AG09319 (cell line): ENCODE measurements around the gene ZC3H7B.

Source experiments
- DNase-seq: peaks from one replicate; pipeline ENCODE4 v3.0.0-alpha.2; 2010; ENCODE audit warnings: low read depth; ENCODE audit errors: extremely low read depth
- TF ChIP-seq, protein P1 (sequence below): IDR thresholded peaks from 2 replicates; pipeline ENCODE4 v1.5.1; 2011; ENCODE audit warnings: low read depth, mild to moderate bottlenecking, inconsistent platforms, low read length, moderate library complexity

ZC3H7B gene

DNA sequence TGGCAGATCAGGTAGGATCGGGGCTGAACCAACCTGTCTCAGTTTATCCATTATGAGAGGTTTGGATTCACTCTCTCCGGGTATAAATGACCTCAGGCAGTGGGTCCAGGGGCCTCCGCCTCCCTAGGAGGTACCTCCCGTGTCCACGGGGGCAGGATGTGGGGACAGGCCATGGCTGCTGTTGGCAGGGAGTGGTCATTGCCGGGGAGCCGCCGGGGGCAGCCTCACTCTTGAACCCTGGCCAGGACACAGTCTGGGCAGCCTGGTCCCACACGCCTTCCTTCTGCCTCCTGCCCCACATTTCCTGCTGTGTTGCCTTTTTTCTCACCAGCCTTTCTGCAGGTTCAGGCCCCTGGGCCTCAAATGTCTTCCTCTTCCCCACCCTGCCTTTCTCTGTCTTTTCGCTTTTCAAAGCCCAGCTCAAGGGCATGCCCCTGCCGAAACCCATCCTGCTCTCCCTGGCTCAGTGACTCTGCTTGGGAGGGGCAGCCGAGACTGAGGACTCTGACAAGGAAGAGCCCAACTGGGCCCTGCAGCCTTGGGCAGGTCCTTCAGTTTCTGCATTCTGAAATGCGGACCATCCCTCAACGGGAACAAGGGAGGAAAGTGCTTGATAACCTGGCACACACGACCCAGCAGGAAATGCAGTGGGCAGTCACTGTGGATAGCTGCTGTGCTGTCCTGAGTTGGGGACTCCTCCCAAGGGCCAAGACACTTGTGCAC, 31.1 kb downstream of the ZC3H7B start:
- TF ChIP-seq, protein P1, sequence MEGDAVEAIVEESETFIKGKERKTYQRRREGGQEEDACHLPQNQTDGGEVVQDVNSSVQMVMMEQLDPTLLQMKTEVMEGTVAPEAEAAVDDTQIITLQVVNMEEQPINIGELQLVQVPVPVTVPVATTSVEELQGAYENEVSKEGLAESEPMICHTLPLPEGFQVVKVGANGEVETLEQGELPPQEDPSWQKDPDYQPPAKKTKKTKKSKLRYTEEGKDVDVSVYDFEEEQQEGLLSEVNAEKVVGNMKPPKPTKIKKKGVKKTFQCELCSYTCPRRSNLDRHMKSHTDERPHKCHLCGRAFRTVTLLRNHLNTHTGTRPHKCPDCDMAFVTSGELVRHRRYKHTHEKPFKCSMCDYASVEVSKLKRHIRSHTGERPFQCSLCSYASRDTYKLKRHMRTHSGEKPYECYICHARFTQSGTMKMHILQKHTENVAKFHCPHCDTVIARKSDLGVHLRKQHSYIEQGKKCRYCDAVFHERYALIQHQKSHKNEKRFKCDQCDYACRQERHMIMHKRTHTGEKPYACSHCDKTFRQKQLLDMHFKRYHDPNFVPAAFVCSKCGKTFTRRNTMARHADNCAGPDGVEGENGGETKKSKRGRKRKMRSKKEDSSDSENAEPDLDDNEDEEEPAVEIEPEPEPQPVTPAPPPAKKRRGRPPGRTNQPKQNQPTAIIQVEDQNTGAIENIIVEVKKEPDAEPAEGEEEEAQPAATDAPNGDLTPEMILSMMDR = no peak
- no peak for DNase-seq

DNA sequence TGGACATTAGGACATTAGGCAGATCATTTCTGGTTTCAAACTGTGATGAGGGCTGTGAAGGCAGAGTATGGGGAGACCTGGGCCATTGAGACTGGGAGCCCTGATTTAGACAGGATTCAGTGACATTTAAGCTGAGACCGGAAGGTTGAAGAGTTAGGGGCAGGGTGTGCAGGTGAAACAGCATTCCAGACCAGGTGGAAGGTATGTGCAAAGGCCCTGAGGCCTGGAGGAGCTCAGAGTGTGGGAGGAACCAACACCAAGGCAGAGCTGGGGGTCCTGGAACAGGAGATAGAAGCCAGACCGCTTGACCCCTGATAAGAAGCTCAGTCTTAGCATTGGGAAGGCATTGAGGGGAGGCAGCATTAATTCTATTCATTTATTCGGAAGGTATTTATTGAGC, 32.5 kb downstream of the ZC3H7B start:
- TF ChIP-seq, protein P1 = no peak
- DNase-seq = no peak

DNA sequence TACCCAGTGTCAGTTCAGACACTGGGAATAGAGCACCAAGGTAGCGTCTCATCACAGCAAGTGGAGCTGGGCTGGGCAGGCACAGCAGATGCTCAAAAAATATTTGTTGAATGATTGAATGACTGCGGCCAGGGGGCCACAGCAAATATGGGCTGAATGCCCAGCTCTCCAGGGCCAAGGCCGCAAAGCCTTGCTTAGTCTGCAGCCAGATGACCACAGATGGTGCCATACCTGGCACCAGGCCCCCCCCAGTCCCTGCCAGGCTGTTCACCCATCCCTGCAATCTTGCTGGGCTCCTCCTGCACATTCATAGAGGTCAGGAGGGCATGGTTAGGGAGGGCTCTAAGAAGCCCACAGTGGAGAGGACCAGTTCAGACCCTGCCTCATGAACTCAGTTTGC, 32.9 kb downstream of the ZC3H7B start:
- DNase-seq = no peak
- TF ChIP-seq, protein P1 = no peak

DNA sequence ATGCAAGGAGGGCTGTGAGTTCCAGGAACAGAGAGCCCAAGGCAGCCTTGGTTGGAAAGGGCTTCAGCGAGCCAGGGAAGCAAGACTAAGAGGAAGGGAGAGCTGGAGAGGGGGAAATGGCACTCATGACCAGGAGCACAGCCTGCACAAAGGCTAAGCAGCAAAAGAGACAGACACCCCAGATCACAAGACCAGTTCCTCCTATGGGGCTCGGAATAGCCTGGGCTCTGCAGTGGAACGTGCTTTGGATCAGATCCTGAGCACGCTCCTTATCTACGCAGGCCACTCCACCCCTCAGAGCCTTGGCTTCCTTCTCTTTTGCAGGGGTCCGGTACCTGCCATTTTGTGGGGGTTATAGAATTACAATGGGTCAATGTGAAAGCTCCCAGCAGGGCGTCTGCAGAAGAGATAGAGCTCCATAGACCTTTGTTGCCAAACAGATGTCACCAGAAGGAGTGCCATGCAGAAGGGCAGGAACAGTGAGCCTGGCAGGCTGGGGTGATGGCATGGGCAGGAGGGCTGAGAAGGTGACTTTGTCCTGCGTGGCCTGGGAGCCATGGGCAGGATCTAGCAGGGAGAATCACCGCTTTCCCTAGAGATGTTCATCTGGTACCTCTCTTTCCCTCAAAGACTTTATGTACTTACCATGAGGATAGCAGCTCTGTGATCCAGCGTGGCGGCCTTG, 33.8 kb downstream of the ZC3H7B start:
- TF ChIP-seq, protein P1 = no peak
- no peak for DNase-seq

DNA sequence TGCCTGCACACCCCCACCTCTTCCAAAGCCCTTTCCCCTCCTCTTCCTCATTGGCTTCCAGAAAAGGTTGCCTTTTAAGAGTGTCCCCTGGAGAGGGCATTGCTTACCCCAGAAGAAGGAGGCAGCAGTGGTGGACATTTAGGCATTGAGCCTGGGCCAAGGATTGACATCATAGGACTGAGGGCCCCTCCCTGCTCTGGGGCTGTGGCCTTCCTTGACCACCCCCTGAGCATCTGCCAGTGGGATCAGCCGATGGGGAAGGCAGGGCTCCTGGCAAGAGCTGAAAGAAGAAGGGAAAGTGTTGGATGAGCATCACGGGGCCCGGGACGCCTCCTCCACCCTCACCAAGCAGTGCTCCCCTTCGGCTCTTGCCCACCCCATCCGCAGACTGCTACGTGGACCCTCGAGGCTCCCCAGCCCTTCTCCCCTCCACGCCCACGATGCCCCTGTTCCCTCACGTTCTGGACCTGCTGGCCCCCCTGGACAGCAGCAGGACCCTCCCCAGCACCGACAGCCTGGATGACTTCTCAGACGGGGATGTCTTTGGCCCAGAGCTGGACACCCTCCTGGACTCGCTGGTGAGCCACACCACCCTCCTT, 37.4 kb downstream of the ZC3H7B start:
- TF ChIP-seq, protein P1 = no peak
- DNase-seq = no peak

DNA sequence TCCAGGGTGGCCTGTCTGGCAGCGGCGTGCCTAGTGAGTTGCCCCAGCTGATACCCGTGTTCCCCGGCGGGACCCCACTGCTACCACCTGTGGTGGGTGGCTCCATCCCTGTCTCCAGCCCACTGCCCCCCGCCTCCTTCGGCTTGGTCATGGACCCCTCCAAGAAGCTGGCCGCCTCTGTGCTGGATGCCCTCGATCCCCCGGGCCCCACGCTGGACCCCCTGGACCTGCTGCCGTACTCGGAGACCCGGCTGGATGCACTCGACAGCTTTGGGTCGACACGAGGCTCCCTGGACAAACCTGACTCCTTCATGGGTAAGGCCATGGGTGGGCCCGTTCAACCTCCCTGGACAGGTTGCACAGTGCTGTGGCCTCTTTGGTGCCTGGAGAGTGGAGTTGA, 38.5 kb downstream of the ZC3H7B start:
- no peak for DNase-seq
- TF ChIP-seq, protein P1 = no peak

DNA sequence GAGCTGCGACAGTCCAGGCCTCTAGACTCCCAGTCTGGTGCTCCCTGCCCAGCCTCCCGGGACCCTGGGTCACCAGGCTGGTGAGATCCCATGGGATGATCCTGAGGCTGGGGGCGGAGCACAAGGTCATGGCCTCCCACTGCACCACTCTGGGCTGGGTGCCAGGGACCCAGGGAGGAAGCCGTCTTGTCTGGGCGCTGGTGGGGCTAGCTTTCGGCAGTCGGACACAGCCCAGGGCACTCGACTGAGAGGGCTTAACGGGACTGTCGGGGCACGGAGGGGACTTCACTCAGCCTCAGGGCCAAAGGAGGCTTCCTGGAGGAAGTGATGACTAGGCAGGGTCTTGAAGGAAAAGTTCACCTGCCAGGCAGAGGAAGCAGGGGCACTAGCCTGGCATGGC, 39.0 kb downstream of the ZC3H7B start:
- TF ChIP-seq, protein P1 = no peak
- DNase-seq = no peak
